ENCODE data around the gene STK11IP. TPM values are rescaled to one million over a fixed set of nuclear protein-coding genes. Genes with fewer than 3 reads are reported as not detected.

The STK11IP gene
- total RNA-seq, 2 donors from 2014 or later: 27.3 to 31.1 TPM

GRCh38 chr2:219615894-219616293, 18.2 kb downstream of the STK11IP start:
- Histone ChIP-seq H3K36me3 (ENCODE audit: control insufficient read depth, insufficient read depth, low read length) (no peaks in the 10 kb centered on the region), H3K27me3 (ENCODE audit: control insufficient read depth, insufficient read depth, low read length, poor library complexity, severe bottlenecking) (no peaks in the 10 kb centered on the region), H3K27ac (ENCODE audit: low read depth, low read length) (no peak overlapping the region), H3K9ac (ENCODE audit: extremely low read depth, low read length, poor library complexity, severe bottlenecking) (no peak overlapping the region), H3K4me3 (ENCODE audit: low read length) (no peak overlapping the region), H3K4me1 (ENCODE audit: control insufficient read depth, insufficient read depth, low read length) (no peaks in the 10 kb centered on the region), H3K9me3 (ENCODE audit: control insufficient read depth, low read length) (no peaks in the 10 kb centered on the region)
- peaks cover 22% of the 10 kb centered on the region for H3K36me3 Mint-ChIP-seq (ENCODE audit: low read depth)
- no peak overlapping the region for H3K4me3 Mint-ChIP-seq
- WGBS, 2 experiments (ENCODE audit: insufficient coverage in 1 of 2, insufficient read length in 1 of 2): 86 to 95% methylated on average over 10 to 12 of the region's 12 CpGs
- no peak for DNase-seq
- H3K9me3 Mint-ChIP-seq: no peaks in the 10 kb centered on the region
- H3K27me3 Mint-ChIP-seq (ENCODE audit: insufficient read depth): peaks cover 5% of the 10 kb centered on the region
- peaks cover 5% of the 10 kb centered on the region for H3K4me1 Mint-ChIP-seq
- no peak overlapping the region for H3K27ac Mint-ChIP-seq
- no peak for TF ChIP-seq CTCF (conservative IDR thresholded peaks at IDR 0.05)

GRCh38 chr2:219616550-219616949, 18.9 kb downstream of the STK11IP start:
- WGBS, 2 experiments (ENCODE audit: insufficient coverage in 1 of 2, insufficient read length in 1 of 2): 97% methylated on average over 4 of the region's 4 CpGs; no CpG with 5 or more reads in 1 of the 2 experiments

GRCh38 chr2:219618733-219619122, 21.1 kb downstream of the STK11IP start:
- no peaks in the 10 kb centered on the region for H3K36me3 ChIP-seq (ENCODE audit: control insufficient read depth, insufficient read depth, low read length)
- H3K9ac ChIP-seq (ENCODE audit: extremely low read depth, low read length, poor library complexity, severe bottlenecking): no peak overlapping the region
- no peak overlapping the region for H3K27ac Mint-ChIP-seq
- no peak overlapping the region for H3K4me3 Mint-ChIP-seq
- H3K9me3 ChIP-seq (ENCODE audit: control insufficient read depth, low read length): no peaks in the 10 kb centered on the region
- peaks cover 12% of the 10 kb centered on the region for H3K36me3 Mint-ChIP-seq (ENCODE audit: low read depth)
- no peak overlapping the region for H3K27ac ChIP-seq (ENCODE audit: low read depth, low read length)
- H3K27me3 ChIP-seq (ENCODE audit: control insufficient read depth, insufficient read depth, low read length, poor library complexity, severe bottlenecking): no peaks in the 10 kb centered on the region
- H3K27me3 Mint-ChIP-seq (ENCODE audit: insufficient read depth): peaks cover 13% of the 10 kb centered on the region
- H3K4me1 ChIP-seq (ENCODE audit: control insufficient read depth, insufficient read depth, low read length): no peaks in the 10 kb centered on the region
- 84 to 86% methylated on average over 2 to 3 of the region's 3 CpGs for WGBS, 2 experiments (ENCODE audit: insufficient coverage in 1 of 2, insufficient read length in 1 of 2)
- no peak for DNase-seq
- no peaks in the 10 kb centered on the region for H3K4me1 Mint-ChIP-seq
- H3K9me3 Mint-ChIP-seq: no peaks in the 10 kb centered on the region
- H3K4me3 ChIP-seq (ENCODE audit: low read length): no peak overlapping the region
- no peak for TF ChIP-seq CTCF (conservative IDR thresholded peaks at IDR 0.05)

More at GRCh38 chr2:219616550-219616949, 18.9 kb downstream of the STK11IP start:
- Mint-ChIP-seq H3K9me3 (no peaks in the 10 kb centered on the region), H3K36me3 (ENCODE audit: low read depth) (peaks cover 17% of the 10 kb centered on the region), H3K27me3 (ENCODE audit: insufficient read depth) (peaks cover 5% of the 10 kb centered on the region), H3K4me1 (peaks cover 5% of the 10 kb centered on the region), H3K4me3 (no peak overlapping the region), H3K27ac (no peak overlapping the region)
- Histone ChIP-seq H3K9ac (ENCODE audit: extremely low read depth, low read length, poor library complexity, severe bottlenecking) (no peak overlapping the region), H3K4me1 (ENCODE audit: control insufficient read depth, insufficient read depth, low read length) (no peaks in the 10 kb centered on the region), H3K36me3 (ENCODE audit: control insufficient read depth, insufficient read depth, low read length) (no peaks in the 10 kb centered on the region), H3K9me3 (ENCODE audit: control insufficient read depth, low read length) (no peaks in the 10 kb centered on the region), H3K4me3 (ENCODE audit: low read length) (no peak overlapping the region), H3K27ac (ENCODE audit: low read depth, low read length) (no peak overlapping the region), H3K27me3 (ENCODE audit: control insufficient read depth, insufficient read depth, low read length, poor library complexity, severe bottlenecking) (no peaks in the 10 kb centered on the region)
- DNase-seq: no peak
- no peak for TF ChIP-seq CTCF (conservative IDR thresholded peaks at IDR 0.05)
